ENCODE measurements around the gene PCSK4. TPM values are rescaled to one million over a fixed set of nuclear protein-coding genes. Genes with fewer than 3 reads are reported as not detected.
"Not testable (repeated sequence)": the region's sequence is repeated elsewhere in the genome, so short reads cannot be mapped to it uniquely, and the experiment has no call there.

PCSK4 gene
- total RNA-seq, 1 experiment from 2014 or later: 2.1 TPM

DNA sequence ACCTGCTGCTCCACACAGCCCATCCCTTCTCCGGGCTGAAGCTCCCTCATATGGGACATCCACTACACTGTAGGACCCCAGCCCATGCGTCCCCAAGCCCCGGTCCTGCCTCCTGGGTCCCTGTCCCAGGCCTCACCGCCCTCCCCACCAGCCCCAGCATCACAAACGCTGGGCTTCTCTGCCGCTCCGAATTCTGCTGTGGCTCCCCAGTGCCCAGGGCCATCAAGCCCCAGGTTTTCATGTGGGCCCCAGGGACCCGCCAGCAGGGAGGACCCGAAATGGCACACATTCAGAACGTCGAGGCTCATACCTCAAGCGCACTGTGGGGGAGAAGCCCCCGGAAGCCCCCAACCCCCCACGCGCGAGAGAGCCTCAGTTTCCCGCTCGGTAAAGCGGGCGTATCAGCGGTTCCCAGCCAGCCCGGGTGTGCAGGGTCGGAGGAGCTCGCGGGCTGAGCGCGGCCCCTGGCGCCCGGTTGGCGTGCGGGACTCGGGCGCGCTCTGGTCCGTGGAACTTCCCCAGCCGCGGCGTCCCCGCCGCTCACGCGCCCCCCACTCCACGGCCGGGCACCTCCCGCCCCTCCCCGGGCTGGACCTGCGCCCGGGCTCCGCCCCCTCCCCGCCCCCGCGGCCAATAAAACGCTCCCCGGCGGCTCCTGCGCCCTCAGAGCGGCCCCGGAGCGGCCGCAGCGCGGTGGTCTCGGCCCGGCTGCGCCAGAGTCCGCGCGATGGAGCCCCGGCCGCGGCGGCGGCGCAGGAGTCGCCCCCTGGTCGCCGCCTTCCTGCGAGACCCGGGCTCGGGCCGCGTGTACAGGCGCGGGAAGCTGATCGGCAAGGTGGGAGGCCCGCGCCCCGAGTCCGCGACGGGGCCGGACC is 33.5 kb upstream of the PCSK4 start, which contains the start of gene PLK5:
Gene PLK5, plus strand, starts transcription at position 666 of the 875 bp plus-strand sequence. CDS start 2,920 bp downstream, outside the sequence.
- in situ Hi-C loops (cut with HindIII; ENCODE audit: low pct_unique_long_range_greater_than_20kb, low sequenced_read_pairs): no loop called here
- DNase-seq (ENCODE audit: low read depth): no peak

DNA sequence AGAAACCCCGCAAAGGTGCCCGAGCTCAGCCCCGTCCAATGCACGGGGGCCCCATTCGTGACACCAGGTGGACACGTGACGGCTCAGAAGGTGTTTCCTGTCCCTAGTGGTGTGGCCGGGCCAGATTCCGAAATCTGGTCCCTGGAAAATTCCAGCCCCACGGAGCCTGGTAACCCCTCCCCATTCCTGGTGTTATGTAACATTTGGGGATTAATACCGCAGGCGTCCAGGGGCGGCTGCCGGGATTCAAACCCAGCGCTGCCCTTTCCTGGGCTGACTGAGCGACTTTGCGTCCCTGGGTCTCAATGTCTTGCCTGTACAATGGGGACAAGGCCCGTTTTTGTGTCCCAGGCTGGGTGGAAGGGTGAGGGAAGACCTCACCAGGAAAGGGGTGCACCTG is 32.7 kb upstream of the PCSK4 start:
- DNase-seq (ENCODE audit: low read depth): no peak
- in situ Hi-C loops (cut with HindIII; ENCODE audit: low pct_unique_long_range_greater_than_20kb, low sequenced_read_pairs): no loop called here

DNA sequence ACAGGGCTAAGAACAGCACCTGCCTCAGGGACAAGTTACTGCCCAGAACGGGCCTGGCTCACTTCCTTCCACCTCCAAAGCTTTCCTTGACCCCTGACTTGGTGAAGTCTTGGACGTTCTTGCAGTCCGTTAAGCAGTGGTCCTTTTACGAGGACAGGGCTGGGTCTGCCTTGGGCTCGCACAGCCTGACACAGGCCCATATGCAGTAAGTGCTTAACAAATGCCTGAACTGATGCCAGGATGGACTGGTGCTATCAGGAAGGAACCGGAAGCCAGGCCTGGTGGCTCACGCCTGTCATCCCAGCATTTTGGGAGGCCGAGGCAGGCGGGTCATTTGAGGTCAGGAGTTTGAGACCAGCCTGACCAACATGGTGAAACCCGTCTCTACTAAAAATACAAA is 31.9 kb upstream of the PCSK4 start:
- in situ Hi-C loops (cut with HindIII; ENCODE audit: low pct_unique_long_range_greater_than_20kb, low sequenced_read_pairs): no loop called here
- DNase-seq (ENCODE audit: low read depth): no peak

DNA sequence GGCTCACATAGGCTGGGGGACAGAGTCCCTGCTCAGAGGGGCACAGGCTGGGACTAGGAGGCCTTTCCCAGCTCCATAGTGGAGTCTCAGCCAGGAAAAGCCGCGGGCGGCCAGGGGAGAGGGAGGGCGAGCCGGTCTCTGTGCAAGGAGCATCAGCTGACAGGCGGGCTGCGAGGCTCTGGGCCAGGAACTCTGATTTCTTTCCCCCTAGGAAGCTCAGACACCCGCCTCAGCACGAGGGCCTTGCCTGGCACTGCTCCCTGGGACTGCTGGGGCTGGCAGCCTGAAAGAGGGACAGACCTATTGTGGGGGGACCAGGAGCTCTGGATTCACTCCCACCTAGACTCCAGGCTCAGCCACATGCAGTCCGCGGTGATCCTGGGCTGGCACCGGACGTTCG is 31.5 kb upstream of the PCSK4 start:
- no peak for DNase-seq (ENCODE audit: low read depth)
- in situ Hi-C loops (cut with HindIII; ENCODE audit: low pct_unique_long_range_greater_than_20kb, low sequenced_read_pairs): no loop called here

DNA sequence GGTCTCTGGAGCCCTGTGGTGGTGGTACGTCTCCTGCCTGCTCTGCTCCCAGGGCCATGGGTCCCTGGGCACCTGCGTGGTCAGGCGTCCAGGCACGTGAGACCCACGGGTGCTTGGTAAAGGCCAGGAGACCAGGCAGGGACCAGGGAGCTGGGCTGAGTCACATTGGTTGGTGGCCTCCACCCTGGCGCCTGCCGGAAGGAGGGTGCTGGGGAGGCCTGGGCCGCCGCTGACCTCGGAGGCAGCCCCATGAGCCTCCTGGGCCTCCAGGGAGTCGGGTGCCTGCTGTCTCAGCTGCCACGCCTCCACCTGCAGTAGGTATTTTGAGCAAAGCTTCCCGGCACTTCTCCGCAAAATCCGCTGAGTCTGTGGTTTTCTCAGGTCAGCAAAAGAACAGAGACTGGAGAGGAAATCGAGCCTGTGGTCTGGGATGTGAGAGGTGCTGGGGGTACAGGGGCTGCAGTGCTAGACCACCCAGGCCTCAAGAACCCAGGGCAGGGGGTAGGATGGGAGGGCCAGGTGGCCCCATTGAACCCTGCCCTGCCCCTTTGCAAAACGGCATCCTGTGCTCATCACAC is 30.1 kb upstream of the PCSK4 start:
- in situ Hi-C loops (cut with HindIII; ENCODE audit: low pct_unique_long_range_greater_than_20kb, low sequenced_read_pairs): no loop called here

DNA sequence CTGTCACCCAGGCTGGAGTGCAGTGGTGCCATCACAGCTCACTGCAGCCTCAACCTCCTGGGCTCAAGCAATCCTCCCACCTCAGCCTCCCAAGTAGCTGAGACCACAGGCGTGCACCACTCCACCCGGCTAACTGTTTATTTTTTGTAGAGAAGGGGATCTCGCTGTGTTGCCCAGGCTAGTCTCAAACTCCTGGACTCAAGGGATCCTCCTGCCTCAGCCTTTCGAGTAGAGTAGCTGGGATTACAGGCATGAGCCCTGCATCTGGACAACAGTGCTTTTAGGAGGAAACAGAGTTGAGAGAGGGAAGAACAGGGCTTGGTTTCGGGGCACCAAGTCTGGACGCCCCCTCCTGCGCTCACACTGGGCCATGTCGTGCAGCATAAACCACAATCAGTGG is 29.7 kb upstream of the PCSK4 start:
- DNase-seq (ENCODE audit: low read depth); in situ Hi-C loops (cut with HindIII; ENCODE audit: low pct_unique_long_range_greater_than_20kb, low sequenced_read_pairs): not testable (repeated sequence)

More for the DNA sequence above, 30.1 kb upstream of the PCSK4 start:
- DNase-seq (ENCODE audit: low read depth): no peak

DNA sequence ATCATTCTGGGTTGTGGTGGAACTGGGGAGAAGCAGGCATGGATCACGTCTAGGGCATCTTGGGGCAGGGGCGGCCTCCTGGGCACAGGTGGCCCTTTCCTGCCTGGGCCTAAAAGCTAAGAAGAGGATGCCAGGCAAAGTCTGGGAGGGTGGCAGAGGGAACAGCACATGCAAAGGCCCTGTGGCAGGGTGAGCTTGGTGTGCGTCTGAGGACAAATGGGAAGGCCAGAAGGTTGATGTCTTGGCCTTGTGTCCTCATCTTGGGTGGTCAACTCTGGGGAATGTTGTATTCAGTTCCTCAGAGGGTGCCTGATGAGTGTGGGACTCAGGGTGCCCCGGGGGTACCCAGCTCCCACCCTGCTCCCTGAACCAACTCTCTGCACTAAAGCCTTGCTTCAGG is 28.3 kb upstream of the PCSK4 start:
- in situ Hi-C loops (cut with HindIII; ENCODE audit: low pct_unique_long_range_greater_than_20kb, low sequenced_read_pairs): no loop called here
- no peak for DNase-seq (ENCODE audit: low read depth)

DNA sequence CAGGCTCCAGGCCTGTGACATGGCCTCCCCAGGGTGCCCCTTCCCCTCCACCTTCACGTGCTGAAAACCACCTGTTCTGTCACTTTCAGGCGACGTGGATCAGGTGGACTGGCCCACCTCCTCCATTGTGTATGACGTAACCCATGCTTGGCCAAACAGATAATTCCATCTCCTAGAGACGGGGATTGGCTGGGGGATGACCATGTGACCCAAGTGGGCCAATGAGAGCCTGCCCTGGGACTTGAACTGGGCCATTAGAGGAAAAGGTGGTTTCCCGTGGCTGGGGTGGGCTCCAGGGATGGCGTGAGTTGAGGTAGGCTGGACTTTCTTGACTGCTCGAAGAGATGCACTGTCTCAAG is 26.2 kb upstream of the PCSK4 start:
- in situ Hi-C loops (cut with HindIII; ENCODE audit: low pct_unique_long_range_greater_than_20kb, low sequenced_read_pairs): no loop called here

DNA sequence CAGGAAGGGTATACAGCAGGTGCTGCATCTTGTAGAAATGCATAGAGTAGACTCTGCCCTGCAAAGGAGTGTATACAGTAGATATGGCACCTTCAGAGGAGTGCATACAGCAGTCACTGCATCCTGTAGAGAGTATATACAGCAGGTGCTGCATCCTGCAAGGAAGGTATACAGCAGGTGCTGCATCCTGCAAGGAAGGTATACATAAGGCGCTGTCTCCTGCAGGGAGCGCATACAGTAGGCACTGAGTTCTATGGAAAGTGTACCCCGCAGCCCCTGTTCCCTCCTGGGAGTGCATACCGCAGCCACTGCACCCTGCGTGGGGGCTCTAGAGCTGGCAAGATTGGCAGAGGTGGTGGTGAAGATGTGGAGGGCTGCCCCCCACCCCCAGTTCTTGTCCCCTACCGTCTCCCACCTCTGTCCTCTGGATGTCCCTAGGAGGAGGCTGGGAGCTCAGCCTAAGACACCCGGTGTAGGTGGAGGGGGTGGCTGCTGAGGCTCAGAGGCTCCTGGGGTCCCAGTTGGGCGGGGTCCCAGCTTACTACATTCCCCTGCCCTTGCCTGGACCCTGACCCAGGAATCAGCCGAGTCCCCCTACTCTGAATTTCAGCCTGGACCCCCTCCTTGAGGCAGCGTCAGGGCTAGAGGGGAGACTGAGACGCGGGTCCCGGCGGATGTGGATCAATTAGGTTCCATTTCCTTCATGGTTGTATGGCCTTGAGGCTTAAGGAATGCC is 25.0 kb upstream of the PCSK4 start:
- no peak for DNase-seq (ENCODE audit: low read depth)
- in situ Hi-C loops (cut with HindIII; ENCODE audit: low pct_unique_long_range_greater_than_20kb, low sequenced_read_pairs): no loop called here

More for the DNA sequence above, 26.2 kb upstream of the PCSK4 start:
- DNase-seq (ENCODE audit: low read depth): no peak

DNA sequence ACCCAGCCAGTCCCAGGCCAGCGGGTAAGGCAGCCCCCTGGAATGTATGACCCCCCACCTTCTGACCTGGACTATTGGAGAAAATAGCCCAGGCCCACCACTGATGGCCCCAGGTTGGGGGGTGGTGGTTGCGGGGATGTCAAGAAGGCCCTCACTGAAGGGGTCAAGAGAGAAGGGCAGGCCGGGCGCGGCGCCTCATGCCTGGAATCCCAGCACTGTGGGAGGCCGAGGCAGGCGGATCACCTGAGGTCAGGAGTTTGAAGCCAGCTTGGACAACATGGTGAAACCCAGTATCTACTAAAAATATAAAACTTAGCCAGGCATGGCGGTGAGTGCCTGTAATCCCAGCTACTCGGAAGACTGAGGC is 24.1 kb upstream of the PCSK4 start:
- DNase-seq (ENCODE audit: low read depth): no peak
- in situ Hi-C loops (cut with HindIII; ENCODE audit: low pct_unique_long_range_greater_than_20kb, low sequenced_read_pairs): no loop called here

DNA sequence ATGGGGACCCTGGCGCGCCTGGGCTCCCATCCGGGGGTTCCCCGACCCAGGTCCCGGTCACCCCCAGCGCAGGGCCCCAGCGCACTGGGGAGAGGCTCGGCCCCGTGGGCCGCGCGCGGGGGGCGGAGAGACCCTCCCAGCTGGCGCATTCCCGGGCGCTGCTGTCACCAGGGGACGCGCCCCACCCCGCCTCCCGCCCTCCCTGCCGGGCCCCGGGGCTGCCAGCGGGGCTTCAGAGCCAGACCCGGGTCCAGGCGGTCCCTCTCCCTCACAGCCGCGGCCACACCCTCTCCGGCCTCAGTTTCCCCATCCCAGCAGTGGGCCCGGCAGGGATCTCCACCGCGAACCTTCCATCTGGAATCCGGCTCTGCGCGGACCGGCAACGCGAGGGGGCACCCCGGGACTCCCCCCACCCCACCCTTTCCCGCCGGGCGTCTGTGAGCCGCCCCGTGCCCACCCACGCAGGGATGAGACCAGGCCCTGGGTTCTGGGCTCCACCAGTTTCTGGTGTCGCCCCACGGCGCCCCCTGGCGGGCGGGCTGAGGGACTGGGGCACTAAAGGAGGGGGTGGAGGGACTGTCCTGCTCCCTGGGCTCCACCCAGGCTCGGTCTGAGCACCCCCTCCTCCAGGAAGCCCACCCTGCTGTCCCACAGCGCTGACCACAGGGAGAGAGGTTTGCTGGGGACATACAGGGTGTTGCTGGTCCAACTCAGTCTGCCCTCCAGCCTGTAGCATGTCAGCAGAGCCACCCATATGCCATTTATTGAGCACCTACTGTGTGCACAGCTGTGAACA is 23.5 kb upstream of the PCSK4 start:
- in situ Hi-C loops (cut with HindIII; ENCODE audit: low pct_unique_long_range_greater_than_20kb, low sequenced_read_pairs): no loop called here
- DNase-seq (ENCODE audit: low read depth): no peak

DNA sequence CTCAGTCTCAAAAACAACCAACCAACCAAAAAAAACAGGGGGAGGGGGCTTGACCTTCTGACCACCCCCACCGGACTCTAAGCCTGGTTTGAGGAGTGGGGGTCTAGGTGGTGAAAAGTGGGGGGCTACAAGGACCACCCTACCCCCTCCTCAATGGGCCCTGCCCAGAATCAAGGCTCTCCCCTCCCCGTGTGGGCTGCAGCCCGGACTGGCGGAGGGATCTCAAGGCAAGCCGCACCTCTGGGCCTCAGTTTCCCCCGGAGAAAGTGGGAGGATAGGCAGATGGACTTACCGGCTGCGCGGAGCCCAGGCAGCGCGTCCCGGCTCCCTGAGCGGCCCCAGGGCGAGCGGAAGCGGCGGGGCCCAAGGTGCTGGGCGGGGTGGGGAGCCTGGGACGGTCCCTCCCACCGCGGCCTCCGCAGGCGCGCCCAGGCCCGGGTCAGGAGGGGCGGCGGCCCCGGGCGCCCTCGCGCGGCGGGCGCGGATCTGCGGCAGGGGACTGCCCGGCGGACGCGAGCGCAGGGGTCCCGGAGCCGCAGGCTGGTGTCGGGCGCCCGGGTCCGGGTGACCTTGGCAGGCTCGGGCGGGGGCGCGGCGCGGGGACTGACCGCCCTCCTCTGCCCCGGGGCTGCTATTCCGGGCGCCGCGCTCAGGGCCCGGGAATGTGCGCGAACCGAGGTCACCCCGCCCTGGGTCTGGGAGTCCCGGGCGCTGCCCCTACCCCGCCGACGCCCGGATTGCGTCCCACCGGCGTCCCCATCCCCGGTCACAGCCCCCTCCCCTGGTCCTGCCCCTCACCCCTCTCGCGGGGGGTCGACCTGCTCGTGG is 22.7 kb upstream of the PCSK4 start, which contains the start of gene ADAMTSL5:
Gene ADAMTSL5, minus strand, starts transcription at position 349 of the 828 bp plus-strand sequence. CDS start 2,076 bp downstream, outside the sequence.
- no peak for DNase-seq (ENCODE audit: low read depth)
- in situ Hi-C loops (cut with HindIII; ENCODE audit: low pct_unique_long_range_greater_than_20kb, low sequenced_read_pairs): no loop called here

DNA sequence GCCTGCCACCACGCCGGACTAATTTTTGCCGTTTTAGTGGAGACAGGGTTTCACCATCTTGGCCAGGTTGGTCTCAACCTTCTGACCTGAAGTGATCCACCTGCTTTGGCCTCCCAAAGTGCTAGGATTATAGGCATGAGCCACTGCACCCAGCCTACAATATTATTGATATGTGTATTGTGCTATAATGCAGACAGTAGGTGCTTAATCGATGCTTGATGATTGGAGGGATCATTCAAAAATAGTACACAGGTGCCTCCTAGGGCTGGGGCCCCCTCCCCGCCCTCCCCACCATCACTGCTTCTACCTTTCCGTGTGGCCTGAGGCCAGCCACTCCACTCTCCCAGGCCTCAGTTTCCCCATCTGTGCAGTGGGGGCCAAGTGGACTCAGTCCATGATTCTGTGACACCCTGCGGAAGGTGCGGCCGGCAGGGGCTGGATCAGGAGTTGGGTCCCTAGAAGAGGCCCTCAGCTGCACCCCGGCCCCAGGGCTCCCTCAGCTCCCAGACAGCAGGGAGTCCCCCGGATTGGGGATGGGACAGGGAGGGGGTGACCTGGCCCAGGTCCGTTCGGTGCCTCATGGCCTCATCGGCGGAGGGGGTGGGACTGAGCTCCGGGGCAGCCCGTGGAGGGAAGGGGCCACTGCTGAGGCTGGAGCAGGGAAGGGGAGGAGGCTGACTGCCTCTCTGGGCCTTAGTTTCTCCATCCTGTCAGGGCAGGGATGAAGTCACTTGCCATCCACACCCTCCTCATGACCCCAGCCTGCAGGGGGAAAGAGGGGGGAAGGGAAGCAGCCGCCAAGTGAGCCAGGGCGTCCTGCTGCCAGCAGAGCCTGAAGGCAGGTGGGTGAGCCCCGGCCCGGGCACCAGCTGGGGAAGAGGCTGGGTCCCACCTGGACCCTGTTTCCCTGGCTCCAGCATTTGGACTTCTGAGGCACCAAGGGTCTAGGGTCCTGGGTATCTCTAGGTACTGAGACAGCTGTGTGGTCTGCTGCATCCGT is 21.5 kb upstream of the PCSK4 start:
- DNase-seq (ENCODE audit: low read depth): no peak
- in situ Hi-C loops (cut with HindIII; ENCODE audit: low pct_unique_long_range_greater_than_20kb, low sequenced_read_pairs): no loop called here

DNA sequence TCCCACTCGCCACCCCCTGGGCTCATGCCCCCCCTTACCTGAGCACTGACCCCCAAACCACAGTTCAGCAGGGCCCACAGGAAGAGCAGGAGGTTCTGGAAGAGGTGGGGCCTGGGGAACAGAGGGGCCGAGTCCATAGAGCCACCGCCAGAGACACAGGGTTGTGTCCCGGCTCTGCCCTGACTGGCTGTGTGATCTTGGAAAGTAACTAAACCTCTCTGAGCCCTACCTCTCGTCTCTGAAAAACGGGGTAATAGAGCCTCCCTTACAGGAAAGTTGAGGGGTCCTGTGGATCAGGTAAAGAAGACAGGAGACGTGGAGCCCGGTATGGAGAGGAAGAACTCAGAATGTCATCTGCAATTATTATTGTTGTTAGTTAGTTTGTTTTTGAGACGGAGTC is 20.7 kb upstream of the PCSK4 start:
- in situ Hi-C loops (cut with HindIII; ENCODE audit: low pct_unique_long_range_greater_than_20kb, low sequenced_read_pairs): no loop called here
- DNase-seq (ENCODE audit: low read depth): no peak

DNA sequence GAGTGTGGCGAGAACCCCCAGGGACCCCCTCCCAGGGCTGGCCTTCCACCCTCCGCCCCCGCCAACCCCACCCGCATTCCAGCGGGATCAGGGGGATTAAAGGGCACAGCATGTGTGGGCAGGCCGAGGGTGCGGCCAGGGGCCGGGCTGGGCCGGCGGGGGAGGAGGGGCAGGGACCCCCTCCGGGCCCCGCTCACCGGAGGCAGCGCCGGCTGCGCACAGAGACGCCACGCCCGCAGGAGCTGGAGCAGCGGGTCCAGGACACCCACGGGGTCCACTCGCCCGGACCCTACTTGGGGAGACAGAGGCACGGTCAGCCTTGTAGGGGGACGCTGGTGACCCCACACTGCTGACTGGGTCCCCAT is 20.3 kb upstream of the PCSK4 start:
- in situ Hi-C loops (cut with HindIII; ENCODE audit: low pct_unique_long_range_greater_than_20kb, low sequenced_read_pairs): no loop called here
- DNase-seq (ENCODE audit: low read depth): no peak

DNA sequence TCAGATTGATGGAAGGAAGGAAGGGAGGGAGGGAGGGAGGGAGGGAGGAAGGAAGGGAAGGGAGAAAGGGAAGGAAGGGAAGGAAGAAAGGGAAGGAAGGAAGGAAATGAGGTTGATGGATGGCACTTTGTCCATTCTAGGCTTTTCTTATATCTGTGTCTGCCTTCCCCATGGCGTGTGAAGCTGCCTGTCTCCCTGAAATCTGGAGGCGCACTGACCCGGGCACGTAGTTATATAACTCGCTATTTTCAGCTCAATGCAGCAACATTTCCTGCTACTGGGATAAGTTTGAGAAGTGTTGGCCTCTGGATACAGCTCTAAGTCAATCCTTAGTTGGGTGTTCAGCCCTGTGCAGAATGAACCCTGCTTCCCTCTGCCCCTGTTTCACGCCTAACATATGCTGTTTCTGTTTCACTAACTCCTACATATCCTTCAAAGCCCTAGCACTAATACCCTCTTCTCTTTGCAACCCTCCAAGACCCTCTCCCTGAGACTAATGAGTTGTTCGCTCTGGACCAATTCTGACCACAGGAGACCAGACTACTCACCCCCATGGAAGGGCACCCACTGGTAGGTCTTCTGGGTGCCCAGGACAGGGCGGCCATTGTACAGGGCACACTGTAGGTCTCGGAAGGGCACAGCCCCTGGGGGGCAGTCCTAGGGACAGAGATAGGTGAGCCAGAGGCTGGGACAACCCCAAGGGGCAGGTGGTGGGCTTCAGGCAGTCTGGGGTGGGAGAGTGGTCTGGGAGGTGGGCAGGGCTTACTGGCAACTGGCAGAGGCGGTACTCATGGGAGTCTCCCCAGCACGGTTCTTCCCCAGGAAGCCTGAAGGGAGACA is 19.7 kb upstream of the PCSK4 start:
- in situ Hi-C loops (cut with HindIII; ENCODE audit: low pct_unique_long_range_greater_than_20kb, low sequenced_read_pairs): no loop called here
- DNase-seq (ENCODE audit: low read depth): no peak

Measured in Caki2 (cell line).